ENCODE results near the gene ABCD3. TPM values are rescaled to one million over a fixed set of nuclear protein-coding genes. Genes with fewer than 3 reads are reported as not detected.

Gene ABCD3
- total and polyA plus RNA-seq, 9 donors: 10.7 to 32.1 (median 24.8) TPM

DNA sequence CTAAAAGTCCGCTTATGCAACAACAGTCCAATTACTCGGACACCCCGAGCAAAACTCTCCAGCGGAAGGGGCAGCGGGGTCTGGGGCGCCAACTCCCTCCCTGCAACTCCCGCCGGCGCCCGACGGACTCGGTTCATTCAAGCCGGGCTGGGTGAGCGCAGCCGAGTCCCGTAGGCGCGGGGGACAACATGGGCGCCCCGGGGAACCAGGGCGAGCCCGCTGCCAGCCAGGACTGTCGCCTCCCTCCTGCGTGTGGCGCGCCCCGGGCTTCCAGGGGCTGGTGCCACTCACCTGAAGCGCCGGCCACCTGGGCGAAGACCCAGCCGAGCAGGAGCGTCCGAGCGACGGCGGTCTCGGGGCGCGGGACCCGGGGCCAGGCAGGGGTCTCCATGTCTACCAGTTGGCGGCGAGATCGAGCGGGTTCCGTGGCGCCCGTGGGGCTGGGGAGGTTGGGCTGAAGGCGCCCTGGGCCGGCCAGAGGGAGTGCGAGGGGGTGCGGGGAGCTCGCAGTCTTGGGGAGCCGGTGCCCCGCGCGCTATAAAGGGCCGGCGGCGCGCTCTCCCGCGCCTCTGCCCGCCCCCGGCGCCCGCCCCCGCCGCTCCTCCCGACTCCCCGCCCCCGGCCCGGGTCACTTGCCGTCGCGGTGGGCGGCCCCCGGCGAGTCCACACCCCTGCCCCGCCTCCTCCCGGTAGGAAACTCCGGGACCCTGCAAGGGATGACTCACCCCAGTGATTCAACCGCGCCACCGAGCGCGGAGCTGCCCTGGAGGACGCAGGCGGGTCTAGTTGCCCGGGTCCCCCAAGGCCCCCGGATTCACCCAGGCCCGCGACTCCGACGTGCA is 123.3 kb downstream of the ABCD3 start, which contains the start of gene F3:
TSS of gene F3 (minus strand) at position 514 of the 842 bp plus-strand sequence. CDS start at position 391, 123 bp downstream.
- 1 to 3% (median 2%) methylated on average over 44 to 94 of the region's 94 CpGs for WGBS, 3 donors
- H3K27ac ChIP-seq: peak within 1 kb of the TSS; percentile 82 to 89
- intact Hi-C loops (cut with DNase I): loop anchor here in 2 of 4 donors (10.0 kb wide), 1 partner anchor 163 kb away; no protein-coding TSS in a partner anchor

DNA sequence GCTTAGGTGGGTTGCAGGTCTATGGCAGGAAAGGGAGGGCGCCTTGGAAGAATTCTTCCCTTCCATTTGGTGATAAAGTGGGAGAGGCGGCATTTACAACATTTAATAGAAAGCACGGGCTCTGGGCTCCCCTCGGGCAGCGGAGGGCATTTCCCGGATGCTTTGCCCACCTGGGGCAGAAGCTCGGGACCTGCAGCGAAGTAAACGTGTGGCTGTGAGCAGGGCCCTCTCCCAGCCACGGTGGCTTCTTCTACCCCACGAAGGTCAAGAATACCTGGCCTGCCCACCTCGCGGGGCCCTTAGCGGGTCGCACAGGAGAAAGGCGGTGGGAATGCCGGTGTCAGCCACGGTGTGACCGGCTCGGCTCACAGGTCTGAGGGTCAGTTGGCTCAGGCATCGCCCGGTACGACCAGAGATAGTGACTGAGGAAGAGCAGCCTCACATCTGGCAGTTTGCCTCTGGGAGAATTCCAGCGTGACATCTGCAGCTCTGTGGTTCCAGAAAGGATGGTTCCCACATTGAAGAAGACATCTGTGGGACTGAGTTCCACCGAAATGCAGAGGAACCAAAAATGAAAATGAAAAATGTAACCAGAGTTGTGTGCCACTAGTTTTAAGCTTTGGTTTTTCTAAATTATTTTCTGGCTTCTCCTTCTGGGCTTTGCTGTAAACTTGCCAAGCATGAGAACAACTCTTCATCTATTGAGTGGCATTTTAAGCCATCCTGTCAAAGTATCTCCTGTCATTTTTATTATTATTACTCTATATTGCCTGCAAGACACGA is 124.1 kb downstream of the ABCD3 start:
- peak overlapping the region; percentile 82 to 89 for H3K27ac ChIP-seq
- peak; percentile 67 to 81 (median 73) for DNase-seq
- intact Hi-C loops (cut with DNase I): loop anchor here in 2 of 4 donors (10.0 kb wide), 1 partner anchor 163 kb away; no protein-coding TSS in a partner anchor
- peak overlapping the region; percentile 73 for H3K4me3 ChIP-seq
- peaks cover 10% of the 10 kb centered on the region for H3K4me1 ChIP-seq (ENCODE audit: insufficient read depth)
- 0 to 2% (median 1%) methylated on average over 26 of the region's 26 CpGs for WGBS, 3 donors
- no peaks in the 10 kb centered on the region for H3K9me3 ChIP-seq
- no peaks in the 10 kb centered on the region for H3K27me3 ChIP-seq
- TF ChIP-seq, protein P1, sequence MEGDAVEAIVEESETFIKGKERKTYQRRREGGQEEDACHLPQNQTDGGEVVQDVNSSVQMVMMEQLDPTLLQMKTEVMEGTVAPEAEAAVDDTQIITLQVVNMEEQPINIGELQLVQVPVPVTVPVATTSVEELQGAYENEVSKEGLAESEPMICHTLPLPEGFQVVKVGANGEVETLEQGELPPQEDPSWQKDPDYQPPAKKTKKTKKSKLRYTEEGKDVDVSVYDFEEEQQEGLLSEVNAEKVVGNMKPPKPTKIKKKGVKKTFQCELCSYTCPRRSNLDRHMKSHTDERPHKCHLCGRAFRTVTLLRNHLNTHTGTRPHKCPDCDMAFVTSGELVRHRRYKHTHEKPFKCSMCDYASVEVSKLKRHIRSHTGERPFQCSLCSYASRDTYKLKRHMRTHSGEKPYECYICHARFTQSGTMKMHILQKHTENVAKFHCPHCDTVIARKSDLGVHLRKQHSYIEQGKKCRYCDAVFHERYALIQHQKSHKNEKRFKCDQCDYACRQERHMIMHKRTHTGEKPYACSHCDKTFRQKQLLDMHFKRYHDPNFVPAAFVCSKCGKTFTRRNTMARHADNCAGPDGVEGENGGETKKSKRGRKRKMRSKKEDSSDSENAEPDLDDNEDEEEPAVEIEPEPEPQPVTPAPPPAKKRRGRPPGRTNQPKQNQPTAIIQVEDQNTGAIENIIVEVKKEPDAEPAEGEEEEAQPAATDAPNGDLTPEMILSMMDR (IDR thresholded peaks at IDR 0.05): no peak
- TF ChIP-seq POLR2A (IDR thresholded peaks at IDR 0.05) (no peak), EP300 (IDR thresholded peaks at IDR 0.05) (no peak)
- H3K36me3 ChIP-seq: no peaks in the 10 kb centered on the region

More for the DNA sequence above, 123.3 kb downstream of the ABCD3 start, which contains the start of gene F3:
- TF ChIP-seq, protein P1 (IDR thresholded peaks at IDR 0.05): no peak
- peak; percentile 92 for TF ChIP-seq POLR2A (IDR thresholded peaks at IDR 0.05)
- peak; percentile 93 to 97 (median 94) for DNase-seq
- no peaks in the 10 kb centered on the region for H3K9me3 ChIP-seq
- peak within 1 kb of the TSS; percentile 73 for H3K4me3 ChIP-seq
- H3K27me3 ChIP-seq: no peaks in the 10 kb centered on the region
- H3K36me3 ChIP-seq: no peaks in the 10 kb centered on the region
- peaks cover 10% of the 10 kb centered on the region for H3K4me1 ChIP-seq (ENCODE audit: insufficient read depth)

DNA sequence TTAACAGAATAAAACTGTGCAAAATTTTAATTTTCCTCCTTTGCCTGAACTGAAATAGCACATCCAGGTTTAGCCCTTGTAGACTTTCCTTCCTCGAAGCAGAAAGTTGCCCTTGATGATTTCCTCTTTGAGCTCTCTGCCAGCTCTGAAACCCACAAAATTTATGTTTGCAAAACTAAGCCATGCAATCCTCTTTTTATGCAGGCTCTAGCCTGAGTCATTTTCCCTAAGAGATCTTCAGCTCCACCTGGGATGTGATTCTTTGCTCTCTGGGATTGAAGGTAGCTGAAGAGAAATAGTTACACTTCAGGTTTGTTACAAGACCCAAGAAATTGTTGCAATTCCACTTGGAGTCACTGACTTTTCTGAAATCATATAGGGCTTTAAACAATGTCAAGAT is 124.8 kb downstream of the ABCD3 start:
- 6 to 8% (median 7%) methylated on average over 1 of the region's 1 CpG for WGBS, 3 donors

More for the DNA sequence above, 124.8 kb downstream of the ABCD3 start:
- no peak overlapping the region for H3K27ac ChIP-seq
- H3K4me3 ChIP-seq: peak overlapping the region; percentile 73
- no peak for DNase-seq
- intact Hi-C loops (cut with DNase I): loop anchor here in 2 of 4 donors (10.0 kb wide), 1 partner anchor 162 kb away; no protein-coding TSS in a partner anchor
- peaks cover 10% of the 10 kb centered on the region for H3K4me1 ChIP-seq (ENCODE audit: insufficient read depth)
- no peaks in the 10 kb centered on the region for H3K36me3 ChIP-seq
- no peaks in the 10 kb centered on the region for H3K27me3 ChIP-seq
- TF ChIP-seq EP300 (IDR thresholded peaks at IDR 0.05) (no peak), POLR2A (IDR thresholded peaks at IDR 0.05) (no peak)
- TF ChIP-seq, protein P1 (IDR thresholded peaks at IDR 0.05): no peak
- no peaks in the 10 kb centered on the region for H3K9me3 ChIP-seq
